GM21526 (cell line): ENCODE data around the gene GINS2.

Experiments
- ATAC-seq: cut with Tn5 transposase; IDR thresholded peaks from one replicate; pipeline ENCODE4 v1.9.1; 2021; ENCODE audit warnings: moderate library complexity; ENCODE audit not compliant: unreplicated experiment, low FRiP score

Gene GINS2

GRCh38 chr16:85688586-85689284 lies at the start of gene GINS2:
TSS of gene GINS2 (minus strand) at chr16:85688954. CDS start at chr16:85688898, 56 bp downstream.
- ATAC-seq, result peak; percentile 88

DNA sequence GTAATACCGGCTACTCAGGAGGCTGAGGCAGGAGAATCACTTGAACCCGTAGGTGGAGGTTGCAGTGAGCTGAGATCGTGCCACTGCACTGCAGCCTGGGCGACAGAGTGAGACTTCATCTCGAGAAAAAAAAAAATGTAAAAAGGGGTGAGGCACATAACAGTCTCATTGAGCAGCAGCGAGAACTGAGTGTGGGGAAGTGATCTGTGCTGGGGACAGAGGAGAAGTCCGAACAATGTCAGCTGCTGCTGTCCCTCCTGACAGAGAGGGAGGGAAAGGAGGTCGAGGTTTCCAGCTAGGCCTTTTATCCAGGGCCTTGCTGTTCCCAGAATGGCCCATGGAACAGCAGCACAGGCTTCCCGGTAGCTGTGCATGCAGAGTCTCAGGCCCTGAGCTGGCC lies 48.2 kb upstream of the GINS2 start:
- no peak for ATAC-seq

DNA sequence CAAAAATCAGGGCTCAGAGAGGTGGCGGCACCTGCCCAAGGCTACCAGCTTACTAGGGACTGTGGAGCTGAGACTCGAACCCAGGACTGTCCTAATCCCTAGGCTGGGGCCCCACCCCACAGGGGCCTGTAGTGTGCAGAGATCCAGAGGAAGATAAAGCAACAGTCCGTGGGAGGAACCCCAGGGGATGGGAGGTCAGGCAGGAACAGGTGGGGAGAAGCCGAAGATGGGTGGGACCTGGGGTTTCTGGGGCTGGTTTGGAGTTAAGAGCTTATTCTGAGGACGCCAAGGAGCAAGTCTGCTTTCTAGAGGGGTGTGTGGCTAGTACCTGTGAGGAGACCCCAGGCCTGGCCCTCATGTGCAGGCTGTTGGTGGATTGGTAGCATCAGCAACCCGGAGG lies 47.2 kb upstream of the GINS2 start:
- ATAC-seq, result no peak

- ATAC-seq, result peak; percentile 59
Measured at GRCh38 chr16:85735225-85735635, 46.5 kb upstream of the GINS2 start.

DNA sequence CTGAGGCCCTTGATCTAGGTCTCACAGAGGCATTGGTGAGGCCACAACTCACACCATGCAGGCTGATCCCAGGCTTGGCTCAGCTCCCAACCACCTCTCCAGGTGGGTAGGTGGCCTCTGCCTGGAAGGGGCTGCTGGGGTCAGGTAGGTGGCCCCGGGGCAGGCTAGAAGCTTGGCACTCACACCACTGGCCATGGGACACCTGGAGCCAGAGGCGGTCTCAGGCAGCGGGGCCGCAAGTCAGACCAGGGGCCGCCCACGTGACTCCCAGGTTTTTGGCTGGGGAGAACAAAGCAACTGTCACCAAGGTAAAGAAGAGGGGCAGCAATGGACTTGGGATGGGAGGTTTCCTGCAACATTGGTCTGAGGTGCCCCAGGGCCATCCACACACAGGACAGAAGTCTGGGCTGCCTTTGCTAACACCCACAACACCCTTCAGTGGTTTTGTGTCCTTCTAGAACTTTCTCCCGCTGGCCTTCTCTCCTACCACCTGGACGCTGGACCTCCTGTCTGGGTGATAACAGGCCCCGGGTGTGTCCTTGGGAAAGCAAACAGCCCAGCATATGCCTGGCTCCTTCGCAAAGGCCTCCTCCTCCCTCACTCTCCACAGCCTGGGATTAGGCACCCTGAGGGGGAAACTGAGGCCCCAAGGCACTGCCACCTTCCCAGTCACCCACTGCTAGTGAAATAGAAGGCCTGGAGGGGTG lies 45.7 kb upstream of the GINS2 start:
- ATAC-seq, result no peak

- ATAC-seq, result no peak
Measured at GRCh38 chr16:85733839-85734170, 45.1 kb upstream of the GINS2 start.

DNA sequence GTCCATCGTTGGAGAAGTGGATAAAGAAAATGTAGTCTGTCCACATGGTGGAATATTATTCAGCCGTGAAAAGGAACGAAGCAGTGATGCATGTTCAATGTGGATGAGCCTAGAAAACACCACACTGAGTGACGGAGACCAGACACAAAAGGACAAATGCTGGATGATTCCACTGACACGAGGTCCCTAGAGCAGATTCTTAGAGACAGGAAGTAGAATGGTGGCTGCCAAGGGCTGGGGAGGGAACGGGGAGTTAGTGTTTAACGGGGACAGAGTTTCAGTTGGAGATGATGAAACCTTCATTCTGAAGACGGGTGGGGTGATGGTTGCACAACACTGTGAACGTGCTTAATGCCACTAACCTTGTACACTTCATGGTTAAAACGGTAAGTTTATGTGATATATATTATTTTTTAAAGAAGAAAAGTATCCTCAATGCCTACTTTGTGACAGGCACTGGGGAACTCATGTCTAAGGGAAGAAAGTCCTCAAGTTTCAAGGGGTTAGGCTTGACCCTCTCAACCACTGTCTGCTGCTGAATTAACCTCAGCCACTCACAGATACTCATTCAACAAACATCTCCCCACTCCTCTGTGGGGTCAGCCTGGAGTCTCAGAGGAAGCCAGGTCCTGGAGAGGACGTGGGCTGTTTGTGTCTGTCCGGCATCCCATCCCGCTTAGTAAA lies 44.5 kb upstream of the GINS2 start:
- ATAC-seq, result no peak

DNA sequence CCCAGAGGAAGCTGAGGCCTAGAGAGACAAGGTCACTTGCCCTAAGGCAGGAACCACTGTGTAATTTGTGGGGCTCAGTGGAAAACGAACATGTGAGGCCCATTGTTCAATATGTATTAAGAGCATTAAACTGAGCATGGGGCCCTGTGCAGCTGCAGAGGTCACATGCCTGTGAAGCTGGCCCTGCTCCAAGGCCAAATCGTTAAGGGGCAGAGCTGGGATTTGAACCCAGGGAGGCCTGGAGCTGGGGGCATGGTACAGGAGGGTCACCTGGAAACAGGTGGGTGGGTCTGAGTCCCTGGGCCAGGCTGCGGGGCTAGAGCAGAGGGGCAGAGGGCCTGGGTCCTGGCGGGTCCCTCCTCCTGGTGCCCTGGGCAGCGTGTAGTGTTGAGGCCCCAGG lies 42.4 kb upstream of the GINS2 start:
- no peak for ATAC-seq

DNA sequence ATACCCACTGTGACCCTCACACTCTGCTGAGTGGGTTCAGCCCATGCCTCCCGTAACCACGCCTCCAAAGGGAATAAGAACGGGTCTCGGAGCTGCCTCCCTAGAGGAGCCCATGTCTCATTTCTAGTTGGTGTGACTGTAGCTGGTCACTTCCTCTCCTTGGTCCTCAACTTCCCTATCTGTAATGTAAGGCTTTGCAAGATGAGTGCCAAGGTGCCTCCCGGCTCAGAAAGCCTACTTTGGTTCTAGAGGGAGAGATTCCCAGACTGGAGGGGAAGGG lies 41.4 kb upstream of the GINS2 start:
- no peak for ATAC-seq

DNA sequence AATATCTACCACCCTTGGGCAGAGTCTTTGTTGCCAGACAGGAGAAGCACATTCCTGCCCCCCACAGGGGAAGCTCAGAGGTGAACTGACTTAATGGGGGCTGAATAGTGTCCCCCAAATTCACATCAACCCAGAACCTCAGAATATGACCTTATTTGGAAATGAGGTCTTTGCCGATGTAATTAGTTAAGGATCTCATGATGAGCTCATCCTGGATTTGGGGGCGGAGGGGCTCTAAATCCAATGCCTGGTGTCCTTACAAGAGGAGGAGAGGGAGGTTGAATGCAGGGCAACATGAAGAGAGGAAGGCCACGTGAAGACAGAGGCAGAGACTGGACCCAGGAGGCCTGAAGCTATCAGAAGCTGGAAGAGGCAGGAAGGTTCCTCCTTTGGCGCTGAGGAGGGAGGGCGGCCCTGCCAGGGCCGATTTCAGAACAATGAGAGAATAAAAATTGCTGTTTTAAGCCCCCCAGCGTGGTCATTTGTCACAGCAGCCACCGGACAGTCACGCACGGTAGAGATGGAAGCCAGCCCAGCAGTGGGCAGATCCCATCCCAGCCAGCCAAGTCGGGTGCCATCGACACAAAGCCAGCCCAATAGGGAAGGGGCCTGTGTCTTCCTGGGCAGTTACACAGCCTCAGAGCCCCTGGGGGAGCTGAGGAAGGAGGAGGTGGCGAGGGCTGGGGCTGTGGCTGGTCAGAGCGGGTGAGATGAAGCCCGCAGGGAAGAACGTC lies 40.9 kb upstream of the GINS2 start:
- no peak for ATAC-seq

DNA sequence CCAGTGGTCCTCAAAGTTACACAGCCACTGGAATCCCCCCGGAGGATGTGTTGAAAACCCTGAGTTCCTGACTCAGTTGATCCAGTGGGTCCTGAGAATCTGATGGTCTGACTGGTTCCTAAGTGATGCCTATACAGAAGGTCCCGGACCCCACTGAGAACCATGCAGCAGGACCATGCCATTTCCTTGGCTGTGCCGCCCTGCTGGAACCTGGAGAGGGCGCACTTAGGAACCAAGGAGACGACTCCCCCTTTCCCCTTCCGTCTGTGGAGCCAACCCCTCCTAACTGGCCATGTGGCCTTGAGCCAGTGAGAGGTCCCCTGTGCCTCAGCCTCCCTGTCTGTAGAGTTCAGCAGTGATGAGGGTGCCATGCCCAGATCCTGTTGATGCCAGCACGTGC lies 40.1 kb upstream of the GINS2 start:
- no peak for ATAC-seq

DNA sequence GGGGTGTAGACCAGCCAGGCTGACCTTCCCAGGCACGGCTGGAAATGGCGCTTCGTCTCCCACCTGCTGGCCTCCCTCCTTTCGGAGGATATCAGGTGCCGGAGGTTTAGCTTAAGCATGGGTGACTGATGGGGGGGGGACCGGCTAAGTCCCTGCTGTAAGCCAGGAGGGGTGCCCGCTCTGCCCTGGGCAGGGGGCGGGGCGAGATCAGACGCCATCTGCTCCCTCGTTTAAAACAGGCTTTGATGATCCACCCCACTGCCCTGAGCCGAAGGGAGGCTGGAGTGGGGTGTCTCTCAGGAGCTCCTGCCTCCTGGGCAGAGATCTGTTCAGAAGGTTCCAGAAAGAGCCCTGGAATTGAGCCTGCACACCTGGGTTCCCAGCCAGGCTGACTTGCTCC lies 36.2 kb upstream of the GINS2 start:
- ATAC-seq, result no peak

DNA sequence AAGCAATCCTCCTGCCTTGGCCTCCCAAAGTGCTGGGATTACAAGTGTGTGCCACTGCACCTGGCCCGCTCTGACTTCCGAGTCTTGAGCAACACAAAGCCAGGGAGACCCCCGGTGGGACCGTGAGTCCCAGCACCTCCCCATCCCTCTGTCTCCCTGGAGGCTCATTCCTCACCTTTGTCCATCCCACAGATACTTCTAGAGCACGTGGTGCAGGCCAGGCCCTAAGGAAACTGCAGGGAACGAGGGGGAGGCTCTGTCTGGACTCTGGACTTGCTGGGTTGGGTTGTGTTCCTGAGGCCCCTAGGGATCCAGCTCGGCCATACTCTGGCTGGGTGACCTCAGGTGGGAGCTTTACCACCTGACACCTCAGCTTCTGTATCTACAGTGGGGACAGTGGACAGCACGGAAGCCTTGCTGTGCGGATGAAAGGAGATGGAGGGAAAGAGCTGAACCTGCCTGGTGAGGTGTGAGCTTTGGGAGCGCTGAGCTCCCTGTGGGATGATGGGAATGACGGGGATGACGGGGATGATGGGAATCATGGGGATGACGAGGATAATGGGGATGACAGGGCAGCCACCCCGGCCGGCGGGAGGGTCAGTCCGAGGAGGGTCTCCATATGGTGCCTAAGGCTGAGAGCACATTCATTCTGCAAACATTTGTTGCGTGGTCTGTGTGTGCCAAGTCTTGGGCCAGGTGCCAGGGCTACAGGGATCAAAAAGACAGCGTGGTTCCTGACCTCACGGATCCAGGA lies 35.5 kb upstream of the GINS2 start:
- no peak for ATAC-seq

GRCh38 chr16:85722128-85722893 lies 33.6 kb upstream of the GINS2 start:
- ATAC-seq, result no peak

DNA sequence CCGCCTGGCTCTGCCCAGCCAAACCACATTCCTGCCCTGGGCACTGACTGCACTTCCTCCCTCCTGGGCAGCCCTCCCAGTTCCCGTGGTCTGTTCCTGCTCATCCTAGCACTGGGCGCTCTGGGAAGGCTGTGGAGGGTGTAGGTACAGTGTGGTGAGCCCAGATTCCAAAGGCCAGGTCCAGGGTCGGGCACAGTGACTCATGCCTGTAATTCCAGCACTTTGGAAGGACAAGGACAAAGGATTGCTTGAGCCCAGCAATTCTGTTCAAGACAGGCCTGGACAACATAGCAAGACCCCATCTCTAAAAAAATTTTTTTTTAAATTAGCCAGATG lies 31.5 kb upstream of the GINS2 start:
- ATAC-seq, result no peak

- ATAC-seq, result no peak
Measured at GRCh38 chr16:85719605-85720301, 31.0 kb upstream of the GINS2 start.

DNA sequence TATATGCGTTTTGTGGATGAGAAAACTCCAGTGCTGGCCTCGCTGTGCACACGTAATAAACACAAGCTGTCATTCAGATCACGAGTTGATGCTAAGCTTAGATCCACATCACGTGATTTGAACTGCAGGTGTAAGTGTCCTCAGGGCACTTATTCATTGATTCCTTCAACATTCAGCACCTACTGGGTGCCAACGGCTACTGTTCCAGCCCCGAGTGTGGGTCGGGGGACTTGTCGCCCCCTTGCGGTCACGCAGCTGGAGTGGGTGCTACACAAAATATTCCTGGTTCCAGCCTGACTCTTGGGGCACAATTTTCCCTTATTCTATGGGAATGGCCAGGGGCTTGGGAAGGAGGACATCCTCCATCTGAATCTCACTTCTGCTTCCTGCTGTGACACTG lies 29.9 kb upstream of the GINS2 start:
- no peak for ATAC-seq

DNA sequence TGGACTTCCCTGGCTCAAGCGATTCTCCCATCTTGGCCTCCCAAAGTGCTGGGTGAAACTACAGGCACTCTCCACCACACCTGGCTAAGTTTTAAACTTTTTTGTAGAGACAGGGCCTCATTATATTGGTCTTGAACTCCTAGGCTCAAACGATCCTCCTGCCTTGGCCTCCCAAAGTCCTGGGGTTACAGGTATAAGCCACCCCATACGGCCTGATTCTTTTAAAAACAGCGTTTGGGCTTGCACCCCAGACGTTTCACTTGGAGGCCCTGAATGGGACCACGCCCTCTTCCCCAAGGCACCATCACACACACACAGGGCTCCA lies 29.4 kb upstream of the GINS2 start:
- no peak for ATAC-seq

- no peak for ATAC-seq
Measured at GRCh38 chr16:85717393-85718152, 28.8 kb upstream of the GINS2 start.
